Measurements from ENCODE around the gene CCDC91. TPM values are rescaled to one million over a fixed set of nuclear protein-coding genes. Genes with fewer than 3 reads are reported as not detected.
"Not testable (repeated sequence)": the region's sequence is repeated elsewhere in the genome, so short reads cannot be mapped to it uniquely, and the experiment has no call there.

The CCDC91 gene
- total RNA-seq, 3 donors from 2014 or later: 25.0 to 42.5 (median 27.8) TPM

GRCh38 chr12:28459481-28459880, 269.2 kb downstream of the CCDC91 start:
- ATAC-seq: no peak
- intact Hi-C loops (cut with DNase I, micrococcal nuclease): no loop called here
- no peak for DNase-seq
- no peak overlapping the region for H3K4me3 ChIP-seq
- no peaks in the 10 kb centered on the region for H3K4me1 ChIP-seq (ENCODE audit: low read depth)
- no peaks in the 10 kb centered on the region for H3K36me3 ChIP-seq (ENCODE audit: low read depth)
- no peak for TF ChIP-seq CTCF (IDR thresholded peaks at IDR 0.05)
- H3K9me3 ChIP-seq: no peaks in the 10 kb centered on the region

GRCh38 chr12:28460420-28461130, 270.3 kb downstream of the CCDC91 start:
- DNase-seq (no peak), ATAC-seq (no peak)
- Histone ChIP-seq H3K9me3 (no peaks in the 10 kb centered on the region), H3K36me3 (ENCODE audit: low read depth) (no peaks in the 10 kb centered on the region), H3K4me3 (no peak overlapping the region), H3K4me1 (ENCODE audit: low read depth) (no peaks in the 10 kb centered on the region)
- intact Hi-C loops (cut with DNase I, micrococcal nuclease): no loop called here
- TF ChIP-seq CTCF (IDR thresholded peaks at IDR 0.05): no peak

- intact Hi-C loops (cut with DNase I, micrococcal nuclease): no loop called here
- no peak for ATAC-seq
Measured at GRCh38 chr12:28463396-28463795, 273.1 kb downstream of the CCDC91 start.

GRCh38 chr12:28471762-28472161, 281.5 kb downstream of the CCDC91 start:
- H3K36me3 ChIP-seq (ENCODE audit: low read depth); H3K4me3 ChIP-seq; intact Hi-C loops (cut with DNase I, micrococcal nuclease); H3K4me1 ChIP-seq (ENCODE audit: low read depth); ATAC-seq; H3K9me3 ChIP-seq: not testable (repeated sequence)
- peak in 1 of 3 donors; percentile 4 for DNase-seq

More at GRCh38 chr12:28463396-28463795, 273.1 kb downstream of the CCDC91 start:
- DNase-seq: no peak
- no peak overlapping the region for H3K4me3 ChIP-seq
- no peaks in the 10 kb centered on the region for H3K4me1 ChIP-seq (ENCODE audit: low read depth)
- H3K9me3 ChIP-seq: no peaks in the 10 kb centered on the region
- TF ChIP-seq CTCF (IDR thresholded peaks at IDR 0.05): no peak
- no peaks in the 10 kb centered on the region for H3K36me3 ChIP-seq (ENCODE audit: low read depth)

- intact Hi-C loops (cut with DNase I, micrococcal nuclease); H3K9me3 ChIP-seq; H3K4me1 ChIP-seq (ENCODE audit: low read depth); DNase-seq; H3K36me3 ChIP-seq (ENCODE audit: low read depth); H3K4me3 ChIP-seq; ATAC-seq: not testable (repeated sequence)
Measured at GRCh38 chr12:28476206-28476605, 285.9 kb downstream of the CCDC91 start.

- DNase-seq; H3K4me1 ChIP-seq (ENCODE audit: low read depth); H3K9me3 ChIP-seq; intact Hi-C loops (cut with DNase I, micrococcal nuclease); ATAC-seq; H3K4me3 ChIP-seq; H3K36me3 ChIP-seq (ENCODE audit: low read depth): not testable (repeated sequence)
Measured at GRCh38 chr12:28479097-28479496, 288.8 kb downstream of the CCDC91 start.

GRCh38 chr12:28479683-28480082, 289.4 kb downstream of the CCDC91 start:
- H3K9me3 ChIP-seq: peaks cover 7% of the 10 kb centered on the region
- ATAC-seq: no peak
- TF ChIP-seq CTCF (IDR thresholded peaks at IDR 0.05): no peak
- DNase-seq: no peak
- no peaks in the 10 kb centered on the region for H3K4me1 ChIP-seq (ENCODE audit: low read depth)
- H3K4me3 ChIP-seq: no peak overlapping the region
- intact Hi-C loops (cut with DNase I, micrococcal nuclease): no loop called here
- H3K36me3 ChIP-seq (ENCODE audit: low read depth): no peaks in the 10 kb centered on the region

Data from mucosa of descending colon (tissue), 3 donors.